GM23248 (cell line): ENCODE data around the gene DUSP7.

Experiments
- EZH2 ChIP-seq: fragments of 200-600 bp; sonication (generic); IDR thresholded peaks from 2 replicates; pipeline ENCODE4 v1.6.1; 2018; ENCODE audit warnings: antibody characterized with exemption, mild to moderate bottlenecking; ENCODE audit not compliant: insufficient read depth, poor library complexity, severe bottlenecking
- EZH2phosphoT487 ChIP-seq: fragments of 200-600 bp; sonication (generic); IDR thresholded peaks from 2 replicates; pipeline ENCODE4 v1.6.1; 2018; ENCODE audit warnings: antibody characterized with exemption, moderate library complexity, mild to moderate bottlenecking, low read depth; ENCODE audit not compliant: insufficient read depth

DNA sequence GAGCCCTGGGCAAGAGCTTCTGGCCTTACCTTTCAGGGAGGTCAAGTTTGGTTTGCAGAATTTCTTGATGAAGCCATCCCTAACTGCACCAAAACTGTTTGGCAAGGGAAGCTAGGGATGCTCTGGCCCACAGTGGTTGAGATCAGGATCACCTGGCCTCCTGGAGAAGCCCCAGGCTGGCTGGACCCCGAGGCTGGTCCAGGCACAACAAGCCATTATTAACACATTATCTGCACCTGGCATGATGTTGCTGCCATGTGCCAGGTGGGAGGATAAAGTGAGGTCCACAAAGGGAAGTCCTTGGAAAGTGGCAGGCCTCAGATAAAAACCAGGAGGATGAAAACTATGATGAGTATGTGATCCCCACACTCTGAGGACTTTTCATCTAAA lies 35.9 kb upstream of the DUSP7 start:
- TF ChIP-seq EZH2phosphoT487 (no peak), EZH2 (no peak)
